EH (cell line): ENCODE data around the gene SYCE1L.
"Not testable (repeated sequence)": the region's sequence is repeated elsewhere in the genome, so short reads cannot be mapped to it uniquely, and the experiment has no call there.

Experiments used
- DNase-seq: peaks from one replicate; pipeline ENCODE4 v3.0.0-alpha.2; 2015; ENCODE audit warnings: low read depth

Gene SYCE1L

DNA sequence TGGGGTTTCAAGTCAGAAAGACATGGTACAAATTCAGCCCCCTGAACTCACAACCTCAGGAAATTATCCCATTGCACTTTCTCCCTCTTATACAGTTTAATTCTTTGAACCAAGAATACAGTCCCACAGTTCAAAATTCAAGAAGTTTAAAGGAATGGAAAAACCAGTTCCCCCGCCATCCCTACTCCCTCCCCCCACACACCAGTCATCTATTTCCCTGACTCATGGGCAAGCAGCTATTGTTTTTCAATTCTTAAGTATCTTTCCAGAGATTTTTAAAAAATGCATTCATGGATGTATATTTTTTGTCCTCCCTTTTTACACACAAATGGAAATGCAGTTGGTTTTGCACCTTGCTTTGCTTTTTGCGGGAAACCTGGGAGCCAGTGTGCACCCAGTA is 7.3 kb downstream of the SYCE1L start:
- no peak for DNase-seq

DNA sequence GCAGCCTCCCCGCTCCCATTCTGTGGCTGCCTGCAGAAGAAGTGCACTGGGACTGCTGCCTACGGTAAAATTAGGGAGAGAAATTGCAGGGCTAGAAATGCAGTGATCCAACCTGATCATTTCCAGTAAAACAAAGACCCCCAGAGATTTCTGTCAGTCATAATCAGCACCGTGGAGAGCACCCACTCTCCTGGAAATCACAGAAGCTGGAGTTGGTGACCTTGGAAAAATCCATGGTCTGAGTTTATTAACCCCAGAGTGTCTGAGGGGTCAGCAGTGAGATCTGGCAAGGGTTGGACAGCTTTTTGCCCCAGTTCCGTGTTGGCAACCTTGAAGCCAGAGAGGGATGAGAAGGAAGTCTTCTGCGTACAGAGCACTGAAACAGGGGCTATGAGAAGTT is 7.8 kb downstream of the SYCE1L start:
- DNase-seq: no peak

- DNase-seq: no peak
Observed at GRCh38 chr16:77208382-77208781, 9.2 kb downstream of the SYCE1L start.

GRCh38 chr16:77211880-77212740 is 12.9 kb downstream of the SYCE1L start:
- peak; percentile 11 for DNase-seq

- peak; percentile 36 for DNase-seq
Observed at GRCh38 chr16:77212741-77213541, 13.7 kb downstream of the SYCE1L start.

DNA sequence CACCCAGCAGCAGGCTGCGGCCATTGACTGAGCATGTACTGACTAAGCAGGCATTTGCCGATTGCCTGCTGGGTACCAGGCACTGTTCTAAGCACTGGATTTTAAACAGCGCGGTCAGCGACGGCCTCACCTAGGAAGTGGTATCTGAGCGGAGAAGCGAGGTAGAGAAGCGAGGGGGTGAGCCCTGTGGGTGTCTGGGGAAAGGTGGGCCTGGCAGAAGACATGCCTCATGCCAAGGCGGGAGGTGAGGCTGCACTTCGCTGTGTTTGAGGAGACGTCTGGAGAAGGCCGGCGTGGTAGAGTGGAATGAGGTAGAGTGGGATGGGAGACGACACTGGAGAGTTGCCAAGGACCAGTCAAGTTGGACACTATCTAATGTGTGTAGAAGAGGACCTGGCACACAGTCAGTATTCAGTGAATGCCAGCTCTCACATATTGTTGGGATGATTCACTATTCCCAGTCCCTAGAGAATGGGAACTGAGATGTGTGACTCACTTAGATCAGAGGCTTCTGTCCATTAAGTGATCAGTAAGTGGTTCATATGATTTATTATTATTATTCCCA is 14.4 kb downstream of the SYCE1L start:
- DNase-seq: peak; percentile 96

- no peak for DNase-seq
Observed at GRCh38 chr16:77214411-77215138, 15.4 kb downstream of the SYCE1L start.

DNA sequence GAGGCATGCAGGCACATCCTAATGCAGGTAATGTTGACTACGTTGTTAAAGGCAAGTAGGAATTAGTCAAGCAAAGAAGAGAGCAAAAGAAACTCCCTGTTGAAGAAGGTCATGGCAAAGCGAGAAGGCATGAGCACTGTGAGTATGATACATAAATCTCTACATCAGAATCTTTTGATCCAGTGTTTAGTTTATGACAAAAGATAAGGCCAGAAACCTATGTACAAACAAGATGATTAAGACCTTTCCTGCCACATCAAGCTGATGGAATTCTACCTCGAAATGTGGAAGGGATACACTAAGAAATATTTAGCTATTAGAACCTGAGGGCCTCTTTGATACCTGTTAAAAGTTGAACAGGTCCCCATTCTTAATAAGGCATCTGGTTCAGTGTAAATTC is 20.2 kb downstream of the SYCE1L start:
- DNase-seq: no peak

DNA sequence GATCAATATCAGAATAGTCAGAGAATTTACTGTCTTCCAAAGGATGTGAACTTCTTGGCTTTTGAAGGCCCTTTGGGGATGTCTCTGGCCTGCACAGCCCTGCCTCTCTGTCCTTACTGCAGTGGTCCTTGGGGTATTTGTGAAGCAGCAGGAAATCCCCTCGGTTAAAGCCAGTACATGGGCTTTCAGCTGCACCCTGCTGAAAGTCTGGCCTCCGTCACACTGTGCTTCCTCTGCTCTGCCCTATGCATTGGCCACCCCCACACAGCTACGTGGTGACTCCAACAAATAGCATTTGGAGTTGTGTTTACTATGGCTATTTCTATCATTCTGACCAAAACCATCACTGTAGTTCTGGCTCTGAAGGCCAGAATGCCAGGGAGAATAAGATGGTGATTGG is 21.2 kb downstream of the SYCE1L start:
- no peak for DNase-seq

- no peak for DNase-seq
Observed at GRCh38 chr16:77221482-77221881, 22.3 kb downstream of the SYCE1L start.

GRCh38 chr16:77223184-77223583 is 24.0 kb downstream of the SYCE1L start:
- no peak for DNase-seq

DNA sequence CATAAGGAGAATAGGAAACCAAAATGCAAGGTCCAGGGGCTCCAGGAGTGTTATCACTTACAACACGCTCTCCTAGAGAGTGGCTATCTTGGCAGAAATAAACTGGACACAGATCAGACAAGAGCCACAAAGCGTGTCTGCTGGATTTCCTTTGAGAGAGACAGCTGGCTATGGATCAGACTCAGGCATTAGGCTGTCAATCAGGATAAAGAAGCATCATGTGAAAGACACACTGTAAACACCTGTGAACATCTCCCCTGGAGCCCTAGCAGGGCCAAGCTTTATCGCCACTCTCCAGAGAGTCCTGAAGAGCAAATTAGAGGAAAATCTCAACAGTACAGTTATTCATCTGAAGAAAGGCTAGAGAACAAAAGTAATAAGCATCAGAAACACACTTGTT is 26.0 kb downstream of the SYCE1L start:
- no peak for DNase-seq

DNA sequence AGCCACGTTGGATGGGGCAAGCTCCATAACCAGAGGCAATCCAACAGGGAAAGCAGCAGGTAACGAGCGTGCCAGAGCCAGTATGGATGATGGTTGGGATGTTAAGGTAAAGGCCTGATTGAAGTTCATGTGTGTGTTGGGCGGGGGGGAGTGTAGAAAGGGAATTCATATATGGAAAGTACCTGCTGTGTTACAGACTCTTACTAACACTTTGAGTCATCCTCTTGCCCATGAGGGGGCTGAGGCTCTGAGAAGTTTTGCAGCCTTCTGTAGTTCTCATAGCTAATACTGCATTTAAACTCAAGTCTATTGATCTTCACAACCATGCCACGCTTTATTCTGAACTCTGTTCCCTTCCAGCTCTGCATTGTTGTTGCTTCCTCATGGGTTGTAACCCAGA is 28.5 kb downstream of the SYCE1L start:
- DNase-seq: no peak

DNA sequence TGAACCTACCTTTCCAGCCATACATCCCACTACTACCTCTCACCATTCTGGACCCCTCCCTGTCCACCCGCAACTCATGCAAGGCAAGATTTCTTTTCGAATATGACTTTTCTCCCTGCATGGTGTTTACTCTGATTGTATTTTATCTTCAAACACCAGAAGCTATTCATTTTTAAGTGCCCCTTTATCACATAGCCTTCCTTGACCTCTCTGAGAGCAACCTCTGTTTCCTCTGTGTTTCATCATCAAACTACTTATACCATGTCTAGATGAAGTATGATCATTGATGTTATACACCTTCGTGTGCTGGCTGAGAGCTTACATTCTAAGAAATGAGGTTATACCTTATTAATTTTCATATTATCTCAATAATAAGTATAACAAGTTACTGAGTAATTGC is 31.8 kb downstream of the SYCE1L start:
- DNase-seq: no peak

DNA sequence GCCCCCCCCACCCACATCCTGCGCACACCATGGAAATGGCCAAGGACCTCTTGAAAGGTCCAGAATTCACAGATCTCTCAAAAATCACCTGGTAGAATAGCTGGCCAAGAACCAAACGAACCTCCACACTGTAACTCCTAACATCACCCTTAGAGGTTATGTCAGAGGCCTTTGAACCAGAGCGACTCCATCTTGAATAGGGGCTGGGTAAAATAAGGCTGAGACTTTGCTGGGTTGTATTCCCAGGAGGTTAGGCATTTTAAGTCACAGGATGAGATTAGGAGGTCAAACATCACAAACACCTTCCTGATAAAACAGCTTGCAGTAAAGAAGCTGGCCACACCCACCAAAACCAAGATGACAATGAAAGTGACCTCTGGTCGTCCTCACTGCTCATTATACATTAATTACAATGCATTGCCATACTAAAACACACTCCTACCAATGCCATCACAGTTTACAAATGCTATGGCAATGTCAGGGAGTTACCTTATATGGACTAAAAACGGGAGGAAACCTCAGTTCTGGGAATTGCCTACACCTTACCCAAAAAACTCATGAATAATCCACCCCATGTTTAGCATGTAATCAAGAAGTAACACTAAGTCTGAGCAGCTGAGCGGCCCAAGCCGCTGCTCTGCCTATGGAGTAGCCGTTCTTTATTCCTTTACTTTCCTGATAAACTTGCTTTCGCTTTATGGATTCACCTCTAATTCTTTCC is 34.8 kb downstream of the SYCE1L start:
- DNase-seq: no peak

DNA sequence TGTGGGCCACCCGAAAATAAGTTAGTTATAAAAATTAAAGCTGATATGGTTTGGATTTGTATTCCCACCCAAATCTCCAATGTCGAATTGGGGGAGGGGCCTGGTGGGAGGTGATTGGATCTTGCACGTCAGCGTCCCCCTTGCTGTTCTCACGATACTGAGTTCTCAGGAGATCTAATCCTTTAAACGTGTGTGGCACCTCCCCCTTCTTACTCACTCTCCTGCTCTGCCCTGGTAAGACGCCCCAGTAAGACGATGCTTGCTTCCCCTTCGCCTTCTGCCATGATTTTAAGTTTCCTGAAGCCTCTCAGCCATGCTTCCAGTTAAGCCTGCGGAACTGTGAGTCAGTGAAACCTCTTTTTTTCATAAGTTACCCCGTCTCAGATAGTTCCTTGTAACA is 35.4 kb downstream of the SYCE1L start:
- peak; percentile 13 for DNase-seq

- peak; percentile 81 for DNase-seq
Observed at GRCh38 chr16:77236063-77236511, 36.9 kb downstream of the SYCE1L start.

DNA sequence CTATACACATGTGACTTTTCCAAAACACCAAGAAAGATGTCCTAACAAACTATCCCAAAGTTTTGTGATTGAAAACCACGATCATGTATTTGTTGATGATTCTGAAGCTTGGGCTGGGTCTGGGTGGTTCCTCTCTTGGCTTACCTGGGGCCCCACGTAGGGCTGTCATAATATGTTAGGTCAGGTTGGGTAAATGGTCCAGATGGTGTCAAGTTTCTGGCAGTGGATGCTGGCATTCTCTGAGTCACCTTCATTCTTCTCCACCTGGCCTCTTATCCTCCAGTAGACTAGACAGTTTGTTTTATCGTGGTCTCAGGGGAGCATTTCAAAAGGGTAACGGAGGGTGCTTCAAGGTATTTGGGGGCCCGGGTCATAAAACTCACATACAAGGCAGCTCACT is 39.4 kb downstream of the SYCE1L start:
- DNase-seq: no peak

DNA sequence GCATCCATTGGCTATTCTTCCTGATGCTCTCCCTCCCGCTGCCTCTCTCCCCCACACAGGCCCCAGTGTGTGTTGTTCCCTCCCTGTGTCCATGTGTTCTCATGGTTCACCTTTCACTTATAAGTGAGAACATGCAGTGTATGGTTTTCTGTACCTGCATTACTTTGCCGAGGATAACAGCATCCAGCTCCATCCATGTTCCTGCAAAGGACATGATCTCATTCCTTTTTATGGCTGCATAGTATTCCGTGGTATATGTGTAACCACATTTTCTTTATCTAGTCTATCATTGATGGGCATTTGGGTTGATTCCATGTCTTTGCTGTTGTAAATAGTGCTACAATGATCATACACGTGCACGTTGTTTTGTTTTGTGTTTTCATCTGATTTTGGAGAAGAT is 43.3 kb downstream of the SYCE1L start:
- not testable (repeated sequence) for DNase-seq

- no peak for DNase-seq
Observed at GRCh38 chr16:77246150-77246549, 46.9 kb downstream of the SYCE1L start.

- no peak for DNase-seq
Observed at GRCh38 chr16:77250400-77250799, 51.2 kb downstream of the SYCE1L start.
